WTC11 (cell line): ENCODE results near the gene RFX5. TPM values are rescaled to one million over a fixed set of nuclear protein-coding genes. Genes with fewer than 3 reads are reported as not detected.

Source experiments
- ATAC-seq: fragments of 200-7000 bp; cut with Tn5 transposase; 2 replicates; pipeline ENCODE4 v1.10.0; 2021; ENCODE audit warnings: mild to moderate bottlenecking, moderate library complexity
- Bru-seq: library from RNA; stranded (reverse); fragments of 400-500 nt; gene quantifications from one replicate; lab custom pipeline; 2021; lab: Mats Ljungman, UMichigan
- CTCF ChIA-PET: fragments of 300-600 bp; sonication (Branson Sonifier 250); formaldehyde crosslinking; loops from one replicate; lab custom pipeline; 2021; ENCODE audit warnings: antibody characterized with exemption; lab: Charles Lee
- POLR2A ChIA-PET: fragments of 350-600 bp; sonication (Branson Sonifier 250); formaldehyde crosslinking; loops from one replicate; lab custom pipeline; 2021; ENCODE audit warnings: antibody characterized with exemption; lab: Charles Lee
- DNase-seq: peaks from one replicate; pipeline ENCODE4 v3.0.0; 2021; ENCODE audit warnings: low spot score
- H3K27ac Mint-ChIP-seq: 2 replicates; pipeline ENCODE4 v1.8.0; 2021; ENCODE audit warnings: mixed read lengths
- H3K27me3 Mint-ChIP-seq: 2 replicates; pipeline ENCODE4 v1.8.0; 2021; ENCODE audit warnings: low read depth, mild to moderate bottlenecking, moderate library complexity, mixed read lengths
- H3K36me3 Mint-ChIP-seq: 2 replicates; pipeline ENCODE4 v1.8.0; 2021; ENCODE audit warnings: mixed read lengths
- H3K4me1 Mint-ChIP-seq: 2 replicates; pipeline ENCODE4 v1.8.0; 2022; ENCODE audit warnings: mixed read lengths
- H3K4me3 Mint-ChIP-seq: 2 replicates; pipeline ENCODE4 v1.8.0; 2021; ENCODE audit warnings: mild to moderate bottlenecking, moderate library complexity, mixed read lengths
- H3K9me3 Mint-ChIP-seq: 2 replicates; pipeline ENCODE4 v1.8.0; 2021; ENCODE audit warnings: mixed read lengths
- CBFB ChIP-seq: sonication (generic); formaldehyde crosslinking; IDR thresholded peaks from 2 replicates; pipeline ENCODE4 v1.8.1; 2022; ENCODE audit warnings: mild to moderate bottlenecking, low read depth, missing genetic modification reagents
- CREB1 ChIP-seq: sonication (generic); formaldehyde crosslinking; IDR thresholded peaks from 2 replicates; pipeline ENCODE4 v1.8.0; 2023; ENCODE audit warnings: mild to moderate bottlenecking, missing genetic modification reagents
- CREM ChIP-seq: sonication (generic); formaldehyde crosslinking; IDR thresholded peaks from 2 replicates; pipeline ENCODE4 v1.8.1; 2022; ENCODE audit warnings: mild to moderate bottlenecking, missing genetic modification reagents, moderate library complexity
- FOXJ3 ChIP-seq: sonication (generic); formaldehyde crosslinking; IDR thresholded peaks from 2 replicates; pipeline ENCODE4 v1.9.0; 2021; ENCODE audit warnings: missing genetic modification reagents, mild to moderate bottlenecking, borderline replicate concordance
- HMGA2 ChIP-seq: fragments of 250-450 bp; sonication (Bioruptor Pico); IDR thresholded peaks from 2 replicates; pipeline ENCODE4 v1.4.0; 2021; ENCODE audit warnings: mild to moderate bottlenecking, moderate library complexity
- NFATC4 ChIP-seq: fragments of 250-450 bp; sonication (Bioruptor Pico); IDR thresholded peaks from 2 replicates; pipeline ENCODE4 v1.9.0; 2021; ENCODE audit warnings: mild to moderate bottlenecking
- NFE2L1 ChIP-seq: sonication (generic); formaldehyde crosslinking; IDR thresholded peaks from 2 replicates; pipeline ENCODE4 v1.8.1; 2023; ENCODE audit warnings: missing genetic modification reagents
- OVOL2 ChIP-seq: fragments of 250-450 bp; sonication (Bioruptor Pico); IDR thresholded peaks from 2 replicates; pipeline ENCODE4 v1.9.0; 2021; ENCODE audit warnings: mild to moderate bottlenecking, borderline replicate concordance
- RORB ChIP-seq: fragments of 250-450 bp; sonication (Bioruptor Pico); IDR thresholded peaks from 2 replicates; pipeline ENCODE4 v1.9.0; 2021; ENCODE audit warnings: mild to moderate bottlenecking
- TCF7 ChIP-seq: sonication (generic); formaldehyde crosslinking; IDR thresholded peaks from 2 replicates; pipeline ENCODE4 v1.8.0; 2022; ENCODE audit warnings: mild to moderate bottlenecking, low read depth, missing genetic modification reagents, moderate library complexity
- ZBTB21 ChIP-seq: sonication (generic); formaldehyde crosslinking; IDR thresholded peaks from 2 replicates; pipeline ENCODE4 v1.8.1; 2023; ENCODE audit warnings: mild to moderate bottlenecking, missing genetic modification reagents, borderline replicate concordance
- ZNF121 ChIP-seq: sonication (generic); formaldehyde crosslinking; IDR thresholded peaks from 2 replicates; pipeline ENCODE4 v1.8.0; 2023; ENCODE audit warnings: missing genetic modification reagents
- ZNF138 ChIP-seq: sonication (generic); formaldehyde crosslinking; conservative IDR thresholded peaks from 2 replicates; pipeline ENCODE4 v1.8.1; 2022; ENCODE audit warnings: mild to moderate bottlenecking, moderate library complexity, missing genetic modification reagents
- long read RNA-seq, 3 experiments: library from RNA in 1 of 3; library from capped mRNA in 1 of 3; library from polyadenylated mRNA in 1 of 3; unstranded in 2 of 3; stranded (forward) in 1 of 3; transcript quantifications; one replicate each; pipeline ENCODE4 v2.0.0, GENCODE V29; 2021
- total RNA-seq: library from RNA; stranded (reverse); gene quantifications from 3 replicates; pipeline ENCODE4 v1.2.3, GENCODE V29; 2021
- TF ChIP-seq, protein P1 (sequence below): fragments of 250-450 bp; sonication (Bioruptor Pico); IDR thresholded peaks from 2 replicates; pipeline ENCODE4 v1.8.0; 2021; ENCODE audit warnings: mild to moderate bottlenecking
- TF ChIP-seq, protein P2 (sequence below): sonication (generic); formaldehyde crosslinking; IDR thresholded peaks from 2 replicates; pipeline ENCODE4 v1.8.1; 2023; ENCODE audit warnings: mild to moderate bottlenecking, missing genetic modification reagents, borderline replicate concordance
- TF ChIP-seq, protein P3 (sequence below): fragments of 250-450 bp; sonication (Bioruptor Pico); conservative IDR thresholded peaks from 2 replicates; pipeline ENCODE4 v1.9.0; 2021; ENCODE audit warnings: mild to moderate bottlenecking
- TF ChIP-seq, protein P4 (sequence below): sonication (generic); formaldehyde crosslinking; IDR thresholded peaks from 2 replicates; pipeline ENCODE4 v1.8.0; 2022; ENCODE audit warnings: mild to moderate bottlenecking, missing genetic modification reagents
- TF ChIP-seq, protein P5 (sequence below): sonication (generic); formaldehyde crosslinking; IDR thresholded peaks from 2 replicates; pipeline ENCODE4 v1.8.1; 2023; ENCODE audit warnings: mild to moderate bottlenecking, missing genetic modification reagents
- TF ChIP-seq, protein P6 (sequence below): sonication (generic); formaldehyde crosslinking; IDR thresholded peaks from 2 replicates; pipeline ENCODE4 v1.8.1; 2022; ENCODE audit warnings: mild to moderate bottlenecking, missing genetic modification reagents, moderate library complexity, borderline replicate concordance
- TF ChIP-seq, protein P7 (sequence below): sonication (generic); formaldehyde crosslinking; conservative IDR thresholded peaks from 2 replicates; pipeline ENCODE4 v1.8.1; 2022; ENCODE audit warnings: mild to moderate bottlenecking, missing genetic modification reagents
- TF ChIP-seq, protein P8 (sequence below): sonication (generic); formaldehyde crosslinking; IDR thresholded peaks from 2 replicates; pipeline ENCODE4 v1.8.0; 2022; ENCODE audit warnings: mild to moderate bottlenecking, missing genetic modification reagents

Gene RFX5
- total RNA-seq, result 59.2 to 69.2 TPM (median 67.7 TPM) in 3 replicates
- percentile 90 among the genes with signal in this experiment for Bru-seq, nascent RNA
- long read RNA-seq, experiment 1, transcript RFX5-201 (11 exons, 3,576 nt), result minor isoform, 30 of 265 reads
- long read RNA-seq, experiment 1, transcript RFX5-215 (11 exons, 2,355 nt), result major isoform, 112 of 265 reads
- long read RNA-seq, experiment 1, partial matches to known transcripts, result 12 of 265 reads
- long read RNA-seq, experiment 1, other reads (novel, unspliced or antisense), result 106 of 265 reads
- long read RNA-seq, experiment 2, transcript RFX5-202 (11 exons, 2,459 nt), result major isoform, 8 of 45 reads
- long read RNA-seq, experiment 2, partial matches to known transcripts, result 7 of 45 reads
- long read RNA-seq, experiment 2, other reads (novel, unspliced or antisense), result 29 of 45 reads
- long read RNA-seq, experiment 3, transcript RFX5-215 (11 exons, 2,355 nt), result major isoform, 5 of 13 reads
- long read RNA-seq, experiment 3, partial matches to known transcripts, result 0 of 13 reads
- long read RNA-seq, experiment 3, other reads (novel, unspliced or antisense), result 4 of 13 reads

DNA sequence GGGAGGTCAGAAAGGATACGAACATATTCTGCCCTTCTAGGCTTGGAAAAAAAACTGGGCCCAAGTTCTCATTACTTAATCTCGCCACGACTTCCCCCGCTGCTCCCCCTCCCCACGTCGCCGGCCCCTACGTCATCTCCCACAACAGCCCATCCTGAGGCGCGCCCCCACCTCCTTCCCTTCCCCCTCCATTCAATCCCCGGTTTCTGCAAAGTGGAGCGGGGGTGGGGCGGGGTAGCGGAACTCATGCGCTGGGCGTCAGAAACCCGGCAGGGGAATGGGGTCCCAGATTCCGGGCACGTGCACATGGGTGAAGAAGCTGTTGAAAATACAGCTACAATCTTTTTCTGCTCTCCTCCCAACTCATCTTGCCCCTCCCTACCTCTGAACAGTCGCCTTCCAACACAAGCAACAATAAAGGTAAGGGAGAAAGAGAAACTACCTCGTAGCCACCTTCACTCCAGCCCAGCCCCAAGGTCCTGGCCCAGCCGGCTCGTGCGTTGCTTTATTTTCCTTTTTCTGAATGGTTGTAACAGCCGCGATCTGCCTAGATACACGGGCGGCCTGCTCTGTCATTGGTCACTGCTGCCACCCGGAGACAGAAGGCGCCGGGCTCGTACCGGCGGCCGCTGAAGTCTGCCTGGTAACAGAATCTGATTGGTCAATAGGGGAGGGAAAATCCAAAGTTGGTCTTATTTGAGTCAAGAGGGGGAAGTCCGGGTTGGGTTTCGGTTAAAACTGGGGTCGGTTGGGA, at the start of gene RFX5:
Gene RFX5 (minus strand): TSS at position 484 of the 754 bp plus-strand sequence. CDS start 932 bp downstream, outside the sequence.
- POLR2A ChIA-PET, result interaction anchor here (1.6 kb wide), 1 partner anchor 52 kb away, joined by 3 read pairs; no protein-coding TSS in a partner anchor
- CTCF ChIA-PET, result no interaction called here
- H3K27ac Mint-ChIP-seq, result peak within 1 kb of the TSS; percentile 100
- TF ChIP-seq, protein P1, sequence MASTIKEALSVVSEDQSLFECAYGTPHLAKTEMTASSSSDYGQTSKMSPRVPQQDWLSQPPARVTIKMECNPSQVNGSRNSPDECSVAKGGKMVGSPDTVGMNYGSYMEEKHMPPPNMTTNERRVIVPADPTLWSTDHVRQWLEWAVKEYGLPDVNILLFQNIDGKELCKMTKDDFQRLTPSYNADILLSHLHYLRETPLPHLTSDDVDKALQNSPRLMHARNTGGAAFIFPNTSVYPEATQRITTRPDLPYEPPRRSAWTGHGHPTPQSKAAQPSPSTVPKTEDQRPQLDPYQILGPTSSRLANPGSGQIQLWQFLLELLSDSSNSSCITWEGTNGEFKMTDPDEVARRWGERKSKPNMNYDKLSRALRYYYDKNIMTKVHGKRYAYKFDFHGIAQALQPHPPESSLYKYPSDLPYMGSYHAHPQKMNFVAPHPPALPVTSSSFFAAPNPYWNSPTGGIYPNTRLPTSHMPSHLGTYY (CRISPR knock-in tag), result no peak
- TF ChIP-seq ZBTB21 (CRISPR knock-in tag) (0 out of 2 replicates have a peak, but pooled peaks have one; percentile 77), NFE2L1 (CRISPR knock-in tag) (peak; percentile 66; the same call in 1 of the 2 replicates), FOXJ3 (CRISPR knock-in tag) (no peak), ZNF138 (CRISPR knock-in tag) (no peak), CREM (CRISPR knock-in tag) (peak; percentile 19; the same call in 1 of the 2 replicates), OVOL2 (no peak), NFATC4 (CRISPR knock-in tag) (no peak), ZNF121 (CRISPR knock-in tag) (no peak), CBFB (CRISPR knock-in tag) (peak; percentile 58; the same call in 1 of the 2 replicates), RORB (no peak), TCF7 (CRISPR knock-in tag) (no peak), CREB1 (CRISPR knock-in tag) (no peak), HMGA2 (CRISPR knock-in tag) (0 out of 2 replicates have a peak, but pooled peaks have one; percentile 3)
- TF ChIP-seq, protein P2, sequence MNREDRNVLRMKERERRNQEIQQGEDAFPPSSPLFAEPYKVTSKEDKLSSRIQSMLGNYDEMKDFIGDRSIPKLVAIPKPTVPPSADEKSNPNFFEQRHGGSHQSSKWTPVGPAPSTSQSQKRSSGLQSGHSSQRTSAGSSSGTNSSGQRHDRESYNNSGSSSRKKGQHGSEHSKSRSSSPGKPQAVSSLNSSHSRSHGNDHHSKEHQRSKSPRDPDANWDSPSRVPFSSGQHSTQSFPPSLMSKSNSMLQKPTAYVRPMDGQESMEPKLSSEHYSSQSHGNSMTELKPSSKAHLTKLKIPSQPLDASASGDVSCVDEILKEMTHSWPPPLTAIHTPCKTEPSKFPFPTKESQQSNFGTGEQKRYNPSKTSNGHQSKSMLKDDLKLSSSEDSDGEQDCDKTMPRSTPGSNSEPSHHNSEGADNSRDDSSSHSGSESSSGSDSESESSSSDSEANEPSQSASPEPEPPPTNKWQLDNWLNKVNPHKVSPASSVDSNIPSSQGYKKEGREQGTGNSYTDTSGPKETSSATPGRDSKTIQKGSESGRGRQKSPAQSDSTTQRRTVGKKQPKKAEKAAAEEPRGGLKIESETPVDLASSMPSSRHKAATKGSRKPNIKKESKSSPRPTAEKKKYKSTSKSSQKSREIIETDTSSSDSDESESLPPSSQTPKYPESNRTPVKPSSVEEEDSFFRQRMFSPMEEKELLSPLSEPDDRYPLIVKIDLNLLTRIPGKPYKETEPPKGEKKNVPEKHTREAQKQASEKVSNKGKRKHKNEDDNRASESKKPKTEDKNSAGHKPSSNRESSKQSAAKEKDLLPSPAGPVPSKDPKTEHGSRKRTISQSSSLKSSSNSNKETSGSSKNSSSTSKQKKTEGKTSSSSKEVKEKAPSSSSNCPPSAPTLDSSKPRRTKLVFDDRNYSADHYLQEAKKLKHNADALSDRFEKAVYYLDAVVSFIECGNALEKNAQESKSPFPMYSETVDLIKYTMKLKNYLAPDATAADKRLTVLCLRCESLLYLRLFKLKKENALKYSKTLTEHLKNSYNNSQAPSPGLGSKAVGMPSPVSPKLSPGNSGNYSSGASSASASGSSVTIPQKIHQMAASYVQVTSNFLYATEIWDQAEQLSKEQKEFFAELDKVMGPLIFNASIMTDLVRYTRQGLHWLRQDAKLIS (CRISPR knock-in tag), result no peak
- TF ChIP-seq, protein P3, sequence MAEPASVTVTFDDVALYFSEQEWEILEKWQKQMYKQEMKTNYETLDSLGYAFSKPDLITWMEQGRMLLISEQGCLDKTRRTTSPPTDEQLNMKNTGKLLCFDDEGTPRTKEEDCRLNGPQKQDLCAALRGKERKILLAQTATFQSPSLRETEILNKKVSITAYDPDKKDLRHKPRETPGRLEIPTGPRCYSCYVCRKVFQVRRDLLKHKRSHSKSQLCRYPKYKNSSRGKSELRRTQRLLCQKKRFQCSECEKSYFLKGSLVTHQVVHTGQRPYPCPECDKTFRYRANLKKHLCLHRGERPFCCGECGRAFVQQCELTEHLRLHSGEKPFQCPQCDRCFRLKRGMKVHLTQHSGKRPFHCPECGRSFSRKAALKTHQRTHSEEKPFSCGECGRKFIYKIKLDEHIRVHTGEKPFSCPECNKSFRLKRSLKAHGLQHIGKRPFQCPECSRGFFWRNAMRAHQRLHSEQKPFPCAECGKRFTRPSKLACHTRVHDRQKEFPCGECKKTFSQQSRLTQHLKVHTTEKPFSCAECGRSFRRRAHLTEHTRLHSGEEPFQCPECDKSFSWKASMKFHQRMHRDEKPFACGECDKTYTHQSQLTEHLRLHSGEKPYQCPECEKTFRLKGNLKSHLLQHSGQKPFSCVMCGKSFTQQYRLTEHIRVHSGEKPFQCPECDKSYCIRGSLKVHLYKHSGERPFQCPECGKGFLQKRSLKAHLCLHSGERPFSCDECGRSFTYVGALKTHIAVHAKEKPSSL, result no peak; the same call in 1 of the 2 replicates
- TF ChIP-seq, protein P4, sequence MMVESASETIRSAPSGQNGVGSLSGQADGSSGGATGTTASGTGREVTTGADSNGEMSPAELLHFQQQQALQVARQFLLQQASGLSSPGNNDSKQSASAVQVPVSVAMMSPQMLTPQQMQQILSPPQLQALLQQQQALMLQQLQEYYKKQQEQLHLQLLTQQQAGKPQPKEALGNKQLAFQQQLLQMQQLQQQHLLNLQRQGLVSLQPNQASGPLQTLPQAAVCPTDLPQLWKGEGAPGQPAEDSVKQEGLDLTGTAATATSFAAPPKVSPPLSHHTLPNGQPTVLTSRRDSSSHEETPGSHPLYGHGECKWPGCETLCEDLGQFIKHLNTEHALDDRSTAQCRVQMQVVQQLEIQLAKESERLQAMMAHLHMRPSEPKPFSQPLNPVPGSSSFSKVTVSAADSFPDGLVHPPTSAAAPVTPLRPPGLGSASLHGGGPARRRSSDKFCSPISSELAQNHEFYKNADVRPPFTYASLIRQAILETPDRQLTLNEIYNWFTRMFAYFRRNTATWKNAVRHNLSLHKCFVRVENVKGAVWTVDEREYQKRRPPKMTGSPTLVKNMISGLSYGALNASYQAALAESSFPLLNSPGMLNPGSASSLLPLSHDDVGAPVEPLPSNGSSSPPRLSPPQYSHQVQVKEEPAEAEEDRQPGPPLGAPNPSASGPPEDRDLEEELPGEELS (CRISPR knock-in tag), result no peak
- TF ChIP-seq, protein P5, sequence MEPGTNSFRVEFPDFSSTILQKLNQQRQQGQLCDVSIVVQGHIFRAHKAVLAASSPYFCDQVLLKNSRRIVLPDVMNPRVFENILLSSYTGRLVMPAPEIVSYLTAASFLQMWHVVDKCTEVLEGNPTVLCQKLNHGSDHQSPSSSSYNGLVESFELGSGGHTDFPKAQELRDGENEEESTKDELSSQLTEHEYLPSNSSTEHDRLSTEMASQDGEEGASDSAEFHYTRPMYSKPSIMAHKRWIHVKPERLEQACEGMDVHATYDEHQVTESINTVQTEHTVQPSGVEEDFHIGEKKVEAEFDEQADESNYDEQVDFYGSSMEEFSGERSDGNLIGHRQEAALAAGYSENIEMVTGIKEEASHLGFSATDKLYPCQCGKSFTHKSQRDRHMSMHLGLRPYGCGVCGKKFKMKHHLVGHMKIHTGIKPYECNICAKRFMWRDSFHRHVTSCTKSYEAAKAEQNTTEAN (CRISPR knock-in tag), result no peak
- TF ChIP-seq, protein P6, sequence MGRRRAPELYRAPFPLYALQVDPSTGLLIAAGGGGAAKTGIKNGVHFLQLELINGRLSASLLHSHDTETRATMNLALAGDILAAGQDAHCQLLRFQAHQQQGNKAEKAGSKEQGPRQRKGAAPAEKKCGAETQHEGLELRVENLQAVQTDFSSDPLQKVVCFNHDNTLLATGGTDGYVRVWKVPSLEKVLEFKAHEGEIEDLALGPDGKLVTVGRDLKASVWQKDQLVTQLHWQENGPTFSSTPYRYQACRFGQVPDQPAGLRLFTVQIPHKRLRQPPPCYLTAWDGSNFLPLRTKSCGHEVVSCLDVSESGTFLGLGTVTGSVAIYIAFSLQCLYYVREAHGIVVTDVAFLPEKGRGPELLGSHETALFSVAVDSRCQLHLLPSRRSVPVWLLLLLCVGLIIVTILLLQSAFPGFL (CRISPR knock-in tag), result no peak
- TF ChIP-seq, protein P7, sequence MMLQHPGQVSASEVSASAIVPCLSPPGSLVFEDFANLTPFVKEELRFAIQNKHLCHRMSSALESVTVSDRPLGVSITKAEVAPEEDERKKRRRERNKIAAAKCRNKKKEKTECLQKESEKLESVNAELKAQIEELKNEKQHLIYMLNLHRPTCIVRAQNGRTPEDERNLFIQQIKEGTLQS (CRISPR knock-in tag), result no peak
- TF ChIP-seq, protein P8, sequence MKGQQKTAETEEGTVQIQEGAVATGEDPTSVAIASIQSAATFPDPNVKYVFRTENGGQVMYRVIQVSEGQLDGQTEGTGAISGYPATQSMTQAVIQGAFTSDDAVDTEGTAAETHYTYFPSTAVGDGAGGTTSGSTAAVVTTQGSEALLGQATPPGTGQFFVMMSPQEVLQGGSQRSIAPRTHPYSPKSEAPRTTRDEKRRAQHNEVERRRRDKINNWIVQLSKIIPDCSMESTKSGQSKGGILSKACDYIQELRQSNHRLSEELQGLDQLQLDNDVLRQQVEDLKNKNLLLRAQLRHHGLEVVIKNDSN (CRISPR knock-in tag), result peak; percentile 43; the same call in 1 of the 2 replicates

More for the DNA sequence above, at the start of gene RFX5:
- no peaks in the 10 kb centered on the region; the same call in 1 of the 2 replicates for H3K27me3 Mint-ChIP-seq
- H3K4me3 Mint-ChIP-seq, result peak within 1 kb of the TSS; percentile 83
- peaks cover 20% of the 10 kb centered on the region for H3K4me1 Mint-ChIP-seq
- ATAC-seq (peak; percentile 93), DNase-seq (peak; percentile 94)
- peaks cover 8% of the 10 kb centered on the region for H3K9me3 Mint-ChIP-seq
- H3K36me3 Mint-ChIP-seq, result peaks cover 40% of the 10 kb centered on the region
